H9 (cell line): Measurements from ENCODE around the gene PIK3R5. TPM values are rescaled to one million over a fixed set of nuclear protein-coding genes. Genes with fewer than 3 reads are reported as not detected.

Source experiments
- DNase-seq: peaks from one replicate; pipeline ENCODE4 v3.0.0-alpha.2; 2017
- H2AFZ ChIP-seq: one replicate; pipeline ENCODE4 v1.6.1; 2013; ENCODE audit warnings: mild to moderate bottlenecking, low read length, control low read depth, moderate library complexity
- H2AK5ac ChIP-seq: 2 replicates; pipeline ENCODE4 v1.6.1; 2013; ENCODE audit warnings: low read length, control low read depth, mixed read lengths; ENCODE audit not compliant: insufficient read length
- H2BK120ac ChIP-seq: one replicate; pipeline ENCODE4 v1.6.1; 2013; ENCODE audit warnings: low read depth, mild to moderate bottlenecking, low read length, control low read depth, inconsistent platforms; ENCODE audit not compliant: poor library complexity, severe bottlenecking
- H2BK12ac ChIP-seq: 2 replicates; pipeline ENCODE4 v1.6.1; 2013; ENCODE audit warnings: low read length, control low read depth, mixed read lengths, low read depth; ENCODE audit not compliant: insufficient read length
- H2BK15ac ChIP-seq: 2 replicates; pipeline ENCODE4 v1.6.1; 2013; ENCODE audit warnings: low read depth, low read length, control low read depth
- H2BK20ac ChIP-seq: one replicate; pipeline ENCODE4 v1.6.1; 2013; ENCODE audit warnings: low read depth, mild to moderate bottlenecking, low read length, control low read depth, inconsistent platforms; ENCODE audit not compliant: poor library complexity, severe bottlenecking
- H2BK5ac ChIP-seq: 2 replicates; pipeline ENCODE4 v1.6.1; 2013; ENCODE audit warnings: low read length, control low read depth, mixed read lengths; ENCODE audit not compliant: insufficient read length
- H3K14ac ChIP-seq: 2 replicates; pipeline ENCODE4 v1.6.1; 2013; ENCODE audit warnings: low read length, control low read depth; ENCODE audit not compliant: insufficient read depth
- H3K18ac ChIP-seq: 2 replicates; pipeline ENCODE4 v1.6.1; 2013; ENCODE audit warnings: low read depth, mild to moderate bottlenecking, mixed read lengths, low read length, control low read depth; ENCODE audit not compliant: insufficient read length
- H3K23ac ChIP-seq: 2 replicates; pipeline ENCODE4 v1.6.1; 2013; ENCODE audit warnings: low read length, control low read depth, mixed read lengths, low read depth; ENCODE audit not compliant: insufficient read length
- H3K23me2 ChIP-seq: 2 replicates; pipeline ENCODE4 v1.6.1; 2013; ENCODE audit warnings: low read depth, mild to moderate bottlenecking, mixed read lengths, low read length, control low read depth; ENCODE audit not compliant: insufficient read length, poor library complexity, severe bottlenecking
- H3K27ac ChIP-seq: 2 replicates; pipeline ENCODE4 v1.5.1; 2013; ENCODE audit warnings: low read length, control low read depth, mixed read lengths, low read depth; ENCODE audit not compliant: insufficient read length
- H3K27me3 ChIP-seq: 2 replicates; pipeline ENCODE4 v1.6.1; 2013; ENCODE audit warnings: low read length, control low read depth, inconsistent platforms; ENCODE audit not compliant: insufficient read depth
- H3K4ac ChIP-seq: 2 replicates; pipeline ENCODE4 v1.6.1; 2013; ENCODE audit warnings: low read depth, mild to moderate bottlenecking, control low read depth, inconsistent platforms, low read length, moderate library complexity
- H3K4me1 ChIP-seq: 2 replicates; pipeline ENCODE4 v1.6.1; 2013; ENCODE audit warnings: low read length, control low read depth, inconsistent platforms; ENCODE audit not compliant: insufficient read depth
- H3K4me2 ChIP-seq: 2 replicates; pipeline ENCODE4 v1.6.1; 2013; ENCODE audit warnings: low read length, control low read depth, mixed read lengths; ENCODE audit not compliant: insufficient read length, insufficient read depth
- H3K56ac ChIP-seq: 2 replicates; pipeline ENCODE4 v1.6.1; 2013; ENCODE audit warnings: low read depth, mild to moderate bottlenecking, mixed read lengths, low read length, control low read depth; ENCODE audit not compliant: insufficient read length
- H3K79me1 ChIP-seq: 2 replicates; pipeline ENCODE4 v1.6.1; 2013; ENCODE audit warnings: low read depth, mild to moderate bottlenecking, moderate library complexity, low read length, control low read depth, inconsistent platforms; ENCODE audit not compliant: insufficient read depth, poor library complexity, severe bottlenecking
- H3K79me2 ChIP-seq: 2 replicates; pipeline ENCODE4 v1.6.1; 2013; ENCODE audit warnings: low read length, control low read depth, inconsistent platforms; ENCODE audit not compliant: insufficient read depth
- H3K9ac ChIP-seq: 2 replicates; pipeline ENCODE4 v1.6.1; 2013; ENCODE audit warnings: low read length, control low read depth, mixed read lengths; ENCODE audit not compliant: insufficient read length; ENCODE audit errors: extremely low read depth
- H3K9me3 ChIP-seq: one replicate; pipeline ENCODE4 v1.6.1; 2013; ENCODE audit warnings: low read depth, low read length, inconsistent platforms; ENCODE audit not compliant: control insufficient read depth
- H3T11ph ChIP-seq: one replicate; pipeline ENCODE4 v1.6.1; 2013; ENCODE audit warnings: mild to moderate bottlenecking, low read length, control low read depth, inconsistent platforms
- H4K20me1 ChIP-seq: one replicate; pipeline ENCODE4 v1.6.1; 2013; ENCODE audit not compliant: control insufficient read depth, insufficient read length, insufficient read depth
- H4K5ac ChIP-seq: 2 replicates; pipeline ENCODE4 v1.6.1; 2013; ENCODE audit warnings: low read depth, mild to moderate bottlenecking, mixed read lengths, low read length, control low read depth; ENCODE audit not compliant: insufficient read length
- H4K8ac ChIP-seq: replicated peaks from 2 replicates; pipeline ENCODE4 v1.6.1; 2013; ENCODE audit warnings: low read length, control low read depth, mixed read lengths, low read depth; ENCODE audit not compliant: insufficient read length
- H4K91ac ChIP-seq: 2 replicates; pipeline ENCODE4 v1.6.1; 2013; ENCODE audit warnings: low read depth, mild to moderate bottlenecking, moderate library complexity, mixed read lengths, low read length, control low read depth; ENCODE audit not compliant: insufficient read length
- H3K27ac Mint-ChIP-seq, 3 experiments: 2 replicates in 2 of 3; 3 replicates in 1 of 3; pipeline ENCODE4 v1.8.0; 2020 to 2021; ENCODE audit warnings: mixed read lengths in 3 of 3, mild to moderate bottlenecking in 1 of 3, moderate library complexity in 1 of 3
- H3K27me3 Mint-ChIP-seq: 2 replicates; pipeline ENCODE4 v1.8.0; 2021; ENCODE audit warnings: low read depth, mild to moderate bottlenecking, moderate library complexity, mixed read lengths
- H3K36me3 Mint-ChIP-seq, 3 experiments: 2 replicates in 2 of 3; 3 replicates in 1 of 3; pipeline ENCODE4 v1.8.0; 2020 to 2021; ENCODE audit warnings: low read depth in 3 of 3, mixed read lengths in 3 of 3; ENCODE audit not compliant: insufficient read depth in 1 of 3
- H3K4me1 Mint-ChIP-seq, 2 experiments: 2 replicates each; pipeline ENCODE4 v1.8.0; 2020; ENCODE audit warnings: mixed read lengths in 2 of 2
- H3K4me3 Mint-ChIP-seq, 2 experiments: 2 replicates in 1 of 2; 3 replicates in 1 of 2; pipeline ENCODE4 v1.8.0; 2020 to 2021; ENCODE audit warnings: mild to moderate bottlenecking in 2 of 2, mixed read lengths in 2 of 2, moderate library complexity in 1 of 2
- H3K9me3 Mint-ChIP-seq, 2 experiments: 2 replicates in 1 of 2; 3 replicates in 1 of 2; pipeline ENCODE4 v1.8.0; 2020; ENCODE audit warnings: mild to moderate bottlenecking in 2 of 2, mixed read lengths in 2 of 2, moderate library complexity in 1 of 2
- CTCF ChIP-seq: fragments of 200-600 bp; sonication (generic); conservative IDR thresholded peaks from 3 replicates; pipeline ENCODE4 v1.8.0; 2021; ENCODE audit warnings: antibody characterized with exemption, mild to moderate bottlenecking
- WGBS: extraction: QIAGEN DNeasy Blood & Tissue Kit; methylation state at CpG from one replicate; pipeline ENCODE4 v1.1.7; 2013; ENCODE audit warnings: missing lambda C conversion rate, low lambda C conversion rate, mixed read lengths; ENCODE audit not compliant: insufficient read length; ENCODE audit errors: extremely low coverage; 5-methylcytosine and 5-hydroxymethylcytosine counted together
- total RNA-seq: library from RNA; stranded (reverse); gene quantifications from 2 replicates; pipeline ENCODE4 v1.2.1, GENCODE V29; 2021

The PIK3R5 gene
- total RNA-seq, 1 experiment from 2014 or later, result 1.4 TPM

- Histone ChIP-seq H2BK20ac (no peak overlapping the region), H3K27me3 (no peaks in the 10 kb centered on the region), H3K79me1 (no peaks in the 10 kb centered on the region), H2BK12ac (no peak overlapping the region), H2BK15ac (no peak overlapping the region), H3T11ph (no peak overlapping the region), H3K56ac (no peak overlapping the region), H3K23ac (no peak overlapping the region), H2AK5ac (no peak overlapping the region), H2AFZ (no peak overlapping the region), H4K20me1 (no peaks in the 10 kb centered on the region), H3K18ac (no peak overlapping the region), H4K5ac (no peak overlapping the region), H3K9me3 (no peaks in the 10 kb centered on the region), H3K4me1 (peaks cover 5% of the 10 kb centered on the region; the same call in 1 of the 2 replicates), H2BK120ac (no peak overlapping the region), H3K23me2 (no peaks in the 10 kb centered on the region), H4K91ac (no peak overlapping the region), H3K4me2 (no peak overlapping the region), H2BK5ac (no peak overlapping the region), H3K9ac (no peak overlapping the region), H3K27ac (no peak overlapping the region), H4K8ac (no peak overlapping the region), H3K4ac (no peak overlapping the region), H3K14ac (no peak overlapping the region), H3K79me2 (no peaks in the 10 kb centered on the region)
- no CpG with 5 or more reads among the region's 7 CpGs for WGBS
- peaks cover 18 to 26% of the 10 kb centered on the region in 2 experiments for H3K4me1 Mint-ChIP-seq
- DNase-seq, result no peak
- H3K9me3 Mint-ChIP-seq, result no peaks in the 10 kb centered on the region; a peak in 1 of 5 replicates
- no peak overlapping the region for H3K4me3 Mint-ChIP-seq
- TF ChIP-seq CTCF, result no peak
- H3K27me3 Mint-ChIP-seq, result peaks cover 18% of the 10 kb centered on the region
- H3K27ac Mint-ChIP-seq, result no peak overlapping the region
- no peaks in the 10 kb centered on the region; a peak in 1 of 7 replicates for H3K36me3 Mint-ChIP-seq
Measured at GRCh38 chr17:8872036-8872704, 93.3 kb downstream of the PIK3R5 start.
